ENCODE results near the gene SEPTIN12.

- no peak for TF ChIP-seq CTCF (conservative IDR thresholded peaks at IDR 0.05; ENCODE audit: low read length)
- TF ChIP-seq EZH2phosphoT487 (IDR thresholded peaks at IDR 0.05; ENCODE audit: borderline replicate concordance), result no peak
Observed at GRCh38 chr16:4737545-4737944, 50.6 kb downstream of the SEPTIN12 start.
